Right kidney (tissue), 1 donor: ENCODE measurements around the gene NEUROG1.
"Not testable (repeated sequence)": the region's sequence is repeated elsewhere in the genome, so short reads cannot be mapped to it uniquely, and the experiment has no call there.

Experiments used
- DNase-seq: peaks from one replicate; pipeline ENCODE4 v3.0.0-alpha.2; 2016

NEUROG1 gene

DNA sequence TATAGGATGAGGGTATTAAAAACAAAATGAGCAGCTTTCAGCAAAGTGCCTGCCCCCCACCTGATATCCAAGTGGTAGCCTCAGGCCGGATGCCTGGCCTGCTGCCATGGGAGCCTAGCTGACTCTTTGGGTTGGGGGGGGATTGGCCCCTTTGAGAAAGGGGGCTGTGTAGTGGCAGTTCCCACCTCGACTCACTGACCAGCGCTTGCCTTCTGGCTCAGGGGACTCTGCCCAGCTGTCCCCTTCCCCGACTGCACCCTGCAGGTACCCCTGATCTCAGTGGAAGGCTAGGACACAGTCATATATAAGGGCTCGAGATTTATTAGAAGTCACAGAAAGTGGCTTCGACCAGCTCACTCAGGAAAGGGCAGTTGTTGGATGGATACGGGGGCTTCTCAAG, 1.5 kb upstream of the NEUROG1 start:
- no peak for DNase-seq

DNA sequence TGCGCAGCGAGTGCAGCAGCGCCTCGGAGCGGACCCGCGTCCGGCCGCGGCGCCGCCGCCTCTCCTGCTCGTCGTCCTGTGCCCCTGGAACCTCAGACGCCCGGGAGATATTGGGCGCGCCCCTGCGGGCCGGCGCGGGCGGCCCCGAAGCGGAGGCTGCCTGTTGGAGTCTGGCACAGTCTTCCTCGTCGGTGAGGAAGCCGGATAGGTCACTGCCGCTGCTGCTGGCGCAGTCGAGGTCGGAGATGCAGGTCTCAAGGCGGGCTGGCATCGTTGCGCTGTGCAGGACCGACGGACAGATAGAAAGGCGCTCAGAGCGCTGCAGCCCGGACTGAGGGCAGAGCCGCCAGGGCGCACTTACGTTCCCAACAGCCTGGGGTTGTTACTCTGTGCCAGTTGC, 344 bp downstream of the NEUROG1 start:
- peak; percentile 71 for DNase-seq

DNA sequence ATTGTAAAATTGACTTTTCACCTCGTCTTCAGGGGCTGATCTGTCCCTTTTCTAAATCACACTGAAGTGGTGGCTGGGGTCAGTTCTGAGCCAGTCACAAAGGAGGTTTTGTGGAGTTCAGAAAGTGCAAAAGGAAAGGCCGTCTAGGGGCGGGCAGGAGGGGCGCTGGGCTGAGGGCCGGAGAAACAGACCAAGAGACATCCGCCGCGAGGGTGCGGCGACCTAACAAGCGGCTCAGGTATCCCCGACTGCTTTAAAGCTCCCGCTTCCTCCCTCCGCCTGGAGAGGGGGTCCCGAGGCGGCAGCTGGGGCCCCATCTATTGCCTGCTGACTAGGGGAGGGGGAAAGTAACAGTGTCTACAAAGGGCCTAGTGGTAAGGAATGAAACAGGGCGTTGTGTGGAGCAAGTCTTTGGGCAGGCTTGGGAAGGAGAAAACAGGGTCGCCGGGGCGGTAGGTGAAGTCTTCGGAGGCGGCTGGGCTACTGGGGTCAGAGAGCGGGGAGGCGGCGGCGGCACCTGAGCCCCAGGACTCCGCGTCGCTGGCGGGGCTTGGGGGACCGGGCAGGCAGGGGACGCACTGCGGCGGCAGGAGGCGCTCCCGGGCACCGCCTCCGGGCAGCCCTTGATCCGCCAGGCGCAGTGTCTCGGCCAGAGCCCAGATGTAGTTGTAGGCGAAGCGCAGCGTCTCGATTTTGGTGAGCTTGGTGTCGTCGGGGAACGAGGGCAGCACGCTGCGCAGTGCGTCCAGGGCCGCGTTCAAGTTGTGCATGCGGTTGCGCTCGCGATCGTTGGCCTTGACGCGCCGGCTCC, 950 bp downstream of the NEUROG1 start:
- DNase-seq, result peak; percentile 37

DNA sequence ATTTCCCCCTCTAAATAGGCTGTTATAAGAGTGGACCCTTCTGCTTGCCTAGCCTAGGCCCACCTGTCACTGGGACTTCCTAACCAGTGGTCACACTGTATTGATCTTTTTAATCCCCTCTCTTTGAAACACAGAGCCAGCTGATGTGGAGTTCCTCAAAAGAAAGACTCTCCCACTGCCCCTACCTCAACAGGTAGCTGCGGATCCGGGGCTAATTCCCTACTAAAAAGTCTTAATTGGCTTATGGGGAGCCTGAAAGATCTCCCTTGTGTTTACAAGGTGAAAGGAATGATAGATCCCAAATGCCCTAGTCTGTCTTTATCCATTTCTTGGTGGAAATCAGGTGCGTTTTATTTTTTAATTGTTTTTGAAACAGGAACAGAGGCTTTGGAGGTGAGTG, 2.0 kb downstream of the NEUROG1 start:
- DNase-seq, result no peak

DNA sequence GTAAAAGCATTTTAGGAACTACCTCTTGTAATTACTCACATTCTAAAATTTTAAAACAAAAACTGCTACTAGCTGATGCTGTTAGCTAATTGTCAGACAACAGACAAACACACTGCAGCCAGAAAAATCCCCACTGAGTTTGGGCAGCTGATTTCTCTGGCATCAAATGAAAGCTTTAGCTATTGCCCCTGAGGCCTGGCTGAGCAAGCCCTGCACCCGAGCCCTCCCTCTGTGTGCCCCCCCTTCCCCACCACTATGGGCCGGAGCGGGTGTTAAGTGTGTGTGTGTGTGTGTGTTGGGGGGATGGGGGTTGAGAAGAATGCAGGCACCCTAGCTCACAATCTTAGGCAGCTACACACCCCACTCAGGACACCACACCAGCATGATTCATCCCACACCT, 2.4 kb downstream of the NEUROG1 start:
- DNase-seq, result no peak

DNA sequence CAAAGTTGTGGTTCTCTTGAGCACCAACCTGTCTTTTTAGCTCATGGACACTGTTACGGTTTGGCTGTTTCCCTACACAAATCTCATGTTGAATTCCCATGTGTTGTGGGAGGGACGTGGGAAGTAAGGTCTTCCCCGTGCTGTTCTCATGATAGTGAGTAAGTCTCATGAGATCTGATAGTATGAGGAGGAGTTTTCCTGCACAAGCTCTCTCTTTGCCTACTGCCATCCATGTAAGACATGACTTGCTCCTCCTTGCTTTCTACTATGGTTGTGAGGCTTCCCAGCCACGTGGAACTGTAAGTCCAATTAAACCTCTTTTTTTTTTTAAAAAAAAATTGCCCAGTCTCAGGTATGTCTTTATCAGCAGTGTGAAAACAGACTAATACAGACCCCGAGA, 6.2 kb downstream of the NEUROG1 start:
- DNase-seq, result not testable (repeated sequence)

DNA sequence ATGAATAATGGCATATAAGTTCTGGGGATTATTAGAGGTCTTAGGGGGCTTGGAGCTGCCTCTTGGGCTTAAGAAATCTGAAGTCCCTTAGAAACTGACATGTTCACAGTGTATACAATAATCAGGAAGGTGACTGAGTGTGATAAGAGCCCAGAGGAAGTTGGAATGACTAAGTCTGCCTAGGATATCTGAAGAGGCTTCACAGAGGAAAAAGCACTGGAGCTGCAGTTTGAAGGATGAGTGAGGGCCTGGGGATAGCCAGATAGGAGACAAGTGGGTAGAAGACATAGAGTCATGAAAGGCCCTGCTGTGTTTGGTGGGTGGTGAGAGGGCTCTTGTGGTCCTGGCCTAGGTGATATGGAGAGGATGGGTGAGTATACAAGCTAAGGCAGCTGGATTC, 8.8 kb downstream of the NEUROG1 start:
- no peak for DNase-seq

DNA sequence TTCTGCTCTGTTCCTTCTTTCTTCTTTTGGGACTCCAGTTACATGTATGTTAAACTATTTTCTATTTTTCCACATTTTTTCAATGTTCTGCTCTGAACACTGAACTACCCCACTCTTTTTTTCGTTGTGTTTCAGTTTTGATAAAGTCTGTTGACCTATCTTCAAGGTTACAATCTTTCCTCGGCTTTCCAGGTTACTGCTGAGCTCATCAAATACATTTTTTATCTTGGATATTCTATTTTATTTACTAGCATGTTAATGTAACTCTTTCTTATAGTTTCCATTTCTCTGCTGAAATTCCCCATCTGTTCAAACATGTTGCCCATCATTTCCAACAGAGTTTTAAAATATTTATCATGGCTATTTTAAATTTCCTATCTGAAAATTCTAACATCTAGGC, 13.8 kb downstream of the NEUROG1 start:
- no peak for DNase-seq

DNA sequence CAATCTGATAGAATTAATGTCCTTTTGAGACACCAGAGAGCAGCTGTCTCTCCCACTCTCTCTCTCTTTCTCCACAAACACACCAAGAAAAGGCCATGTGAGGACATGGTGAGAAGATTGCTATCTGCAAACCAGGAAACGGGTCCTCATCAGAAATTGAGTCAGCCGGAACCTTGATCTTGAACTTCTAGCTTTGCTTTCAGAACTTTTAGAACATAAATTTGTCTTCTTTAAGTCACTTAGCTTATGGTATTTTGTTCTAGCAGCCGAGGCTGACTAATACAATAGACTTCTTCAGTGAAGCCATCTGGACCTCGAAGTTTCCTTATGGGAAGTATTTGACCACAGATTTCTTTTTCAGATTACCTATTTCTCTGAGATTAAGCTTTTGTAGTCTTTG, 18.1 kb downstream of the NEUROG1 start:
- DNase-seq, result no peak

DNA sequence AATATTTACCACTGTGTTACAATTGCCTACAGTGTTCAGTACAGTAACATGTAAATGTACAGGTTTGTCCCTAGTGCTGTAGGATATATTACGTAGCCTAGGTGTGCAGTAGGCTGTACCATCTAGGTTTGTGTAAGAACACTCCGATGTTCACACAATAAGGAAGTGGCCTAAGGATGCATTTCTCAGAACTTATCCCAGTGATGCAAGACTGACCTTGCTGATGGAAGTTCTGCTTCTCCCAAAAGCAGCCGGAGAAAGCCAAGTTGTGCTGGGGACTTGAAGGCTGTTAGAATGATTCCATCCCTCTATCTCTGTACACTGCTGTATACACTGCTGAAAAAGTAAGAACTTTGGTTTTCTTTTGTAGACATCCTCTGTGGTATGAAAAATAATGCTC, 21.6 kb downstream of the NEUROG1 start:
- no peak for DNase-seq

DNA sequence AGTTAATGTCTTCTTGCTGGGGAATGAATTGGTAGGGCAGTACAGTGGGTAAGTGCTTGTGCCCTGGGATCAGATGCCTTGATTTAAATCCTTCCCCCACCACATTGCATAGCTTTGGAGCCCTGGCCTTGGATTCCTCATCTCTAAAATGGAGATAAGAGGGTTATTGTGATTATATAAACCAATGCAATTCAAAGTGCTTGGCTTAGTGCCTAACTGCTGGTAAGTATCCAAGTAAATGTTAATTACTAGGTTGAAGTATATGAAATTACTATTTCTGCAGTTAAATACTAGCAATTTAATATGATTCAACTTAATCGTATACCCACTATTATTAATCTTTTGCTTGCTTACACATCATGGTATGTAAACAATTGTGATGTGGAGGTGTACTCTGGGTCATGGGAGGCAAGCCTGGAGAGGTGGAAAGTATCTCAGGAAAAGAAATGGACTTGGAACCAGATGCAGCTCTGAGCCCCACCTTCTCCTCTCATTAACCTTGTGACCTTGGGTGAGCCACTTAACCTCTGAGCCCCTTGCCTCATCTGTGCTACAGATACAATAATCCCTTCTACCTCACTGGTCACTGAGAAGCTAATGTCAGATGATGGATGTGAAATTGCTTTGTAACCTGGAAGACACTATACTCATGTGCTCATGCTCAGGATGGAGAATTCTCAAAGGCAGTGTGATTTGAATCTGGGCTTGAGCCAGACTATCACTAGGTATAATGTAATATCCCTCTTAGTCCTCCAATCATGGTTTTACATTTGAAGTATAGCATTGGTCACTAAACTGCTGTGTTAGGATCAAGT, 23.8 kb downstream of the NEUROG1 start:
- DNase-seq, result no peak

DNA sequence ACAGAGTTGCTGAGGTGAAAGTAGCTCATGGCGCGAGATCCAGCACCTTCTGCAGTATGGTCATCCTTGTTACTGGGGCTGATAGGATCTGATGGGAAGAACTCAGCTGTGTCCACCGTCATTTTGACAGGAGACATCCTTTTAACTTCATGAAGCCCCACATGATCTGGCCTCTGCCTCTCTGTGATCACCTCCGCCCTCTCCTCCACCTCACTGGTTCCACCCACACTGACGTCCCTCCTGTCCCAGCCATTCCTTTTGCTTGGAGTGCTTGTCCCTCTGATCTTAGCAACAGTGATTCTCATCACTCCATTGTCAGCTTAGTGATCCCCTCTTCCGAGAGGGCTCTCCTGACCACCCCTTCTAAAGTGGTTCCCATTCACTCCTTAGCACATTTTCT, 25.8 kb downstream of the NEUROG1 start:
- DNase-seq, result no peak

DNA sequence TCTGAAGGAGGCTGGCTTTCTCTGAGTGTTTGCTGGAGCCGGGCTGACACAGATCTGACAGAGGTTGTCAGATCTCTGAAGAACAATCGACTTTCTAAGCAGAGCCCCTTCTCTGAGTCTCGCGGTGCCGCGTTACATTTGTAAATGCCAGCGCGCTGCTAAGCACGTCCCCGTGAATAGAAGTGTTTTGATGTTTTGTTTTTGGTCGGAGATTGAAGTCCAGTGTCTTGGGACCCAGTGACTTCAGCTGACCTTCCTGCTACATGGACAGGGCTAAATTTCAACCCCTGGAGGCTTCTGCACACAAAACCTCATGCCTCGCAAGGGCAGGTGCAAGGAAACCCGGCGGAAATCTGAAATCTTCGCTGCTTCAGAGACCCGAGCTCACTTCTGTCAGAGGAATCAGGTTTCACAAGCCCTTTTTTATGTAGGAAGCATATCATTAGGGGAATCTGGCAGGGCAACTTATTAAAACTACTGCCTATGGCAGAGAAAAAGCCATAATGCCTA, 27.2 kb downstream of the NEUROG1 start:
- peak; percentile 26 for DNase-seq

DNA sequence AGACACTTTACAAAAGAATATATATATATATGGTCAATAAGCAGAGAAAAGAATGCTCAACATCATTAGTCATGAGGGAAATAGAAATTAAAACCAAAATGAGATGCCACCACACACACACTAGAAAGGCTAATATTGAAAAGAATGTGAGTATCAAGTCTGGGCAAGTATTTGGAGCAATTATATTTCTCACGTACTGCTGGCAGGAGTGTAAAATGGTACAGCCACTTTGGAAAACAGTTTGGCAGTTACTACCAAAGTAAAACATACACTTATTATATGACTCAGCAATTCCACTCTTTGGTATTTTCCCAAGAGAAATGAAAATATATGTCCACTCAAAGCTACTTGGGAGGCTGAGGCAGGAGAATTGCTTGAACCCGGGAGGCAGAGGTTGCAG, 29.8 kb downstream of the NEUROG1 start:
- DNase-seq, result no peak

DNA sequence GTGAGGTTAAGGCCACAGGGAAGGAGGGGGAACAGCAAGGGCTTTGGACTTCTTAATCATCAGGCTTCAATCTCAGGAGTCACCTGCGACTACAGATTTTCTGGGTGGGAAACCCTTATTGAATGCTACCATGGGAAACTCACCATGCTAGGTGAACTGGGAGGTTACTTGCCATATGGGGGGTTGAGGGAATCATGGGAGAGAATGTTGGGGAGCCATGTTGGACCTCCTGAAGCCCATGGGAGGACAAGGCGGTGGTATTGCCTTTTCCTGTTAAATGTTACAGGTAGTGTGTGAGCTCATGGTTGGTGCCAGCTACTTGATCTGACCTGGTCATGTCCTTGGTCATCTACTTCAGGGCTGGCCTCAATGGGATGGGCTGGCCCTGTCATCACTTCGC, 31.4 kb downstream of the NEUROG1 start:
- DNase-seq, result no peak

DNA sequence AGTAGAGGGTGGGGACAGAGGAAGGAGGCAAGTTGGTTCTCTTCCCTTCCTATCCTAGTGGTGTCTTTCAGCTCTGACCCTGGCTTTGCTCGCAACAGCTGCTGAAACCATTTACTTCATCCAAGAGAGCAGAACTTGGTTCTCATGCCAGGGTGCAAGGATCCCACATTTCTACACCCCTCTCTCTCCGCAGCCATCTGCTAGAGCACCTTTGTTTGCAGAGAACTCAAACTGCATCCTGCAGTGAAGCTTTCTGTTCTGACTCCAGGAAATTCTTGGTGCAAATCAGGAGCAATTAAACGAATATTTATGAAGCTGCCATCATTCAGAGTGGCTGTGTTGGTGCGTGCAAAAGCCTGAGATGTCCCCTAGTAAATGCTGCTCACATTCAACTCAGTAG, 31.9 kb downstream of the NEUROG1 start:
- DNase-seq, result no peak

DNA sequence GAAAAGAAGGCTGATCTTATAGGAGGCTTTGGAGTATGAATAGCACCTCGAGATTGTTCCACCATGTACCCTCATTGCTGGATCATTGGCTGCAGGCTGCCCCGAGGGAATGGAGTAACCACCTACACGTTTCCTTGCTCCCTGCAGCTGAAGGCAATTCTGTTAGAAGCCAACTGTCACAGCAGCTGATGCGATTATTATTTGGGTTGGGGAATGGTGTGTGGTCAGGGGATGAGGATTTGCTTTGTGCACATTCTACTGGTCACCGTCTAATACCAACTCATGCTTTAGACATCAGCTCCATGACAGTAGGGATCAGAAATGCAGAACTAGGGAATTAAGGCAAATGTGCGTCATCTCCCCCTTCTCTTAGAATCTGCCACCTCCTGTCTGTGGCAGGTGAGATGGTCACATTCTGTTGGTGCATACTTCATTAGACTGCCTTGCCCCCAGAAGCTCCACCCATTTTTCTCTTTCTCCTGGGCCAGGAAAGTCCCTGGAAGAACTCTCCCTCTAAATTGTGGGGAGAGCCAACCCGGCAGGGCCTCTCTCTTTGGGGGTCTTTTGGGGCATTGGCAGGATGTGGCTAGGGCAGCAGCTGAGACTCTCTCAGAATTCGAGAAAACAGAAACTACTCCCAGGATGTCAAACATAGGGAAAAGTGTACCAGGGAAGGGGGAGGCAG, 32.8 kb downstream of the NEUROG1 start:
- no peak for DNase-seq

DNA sequence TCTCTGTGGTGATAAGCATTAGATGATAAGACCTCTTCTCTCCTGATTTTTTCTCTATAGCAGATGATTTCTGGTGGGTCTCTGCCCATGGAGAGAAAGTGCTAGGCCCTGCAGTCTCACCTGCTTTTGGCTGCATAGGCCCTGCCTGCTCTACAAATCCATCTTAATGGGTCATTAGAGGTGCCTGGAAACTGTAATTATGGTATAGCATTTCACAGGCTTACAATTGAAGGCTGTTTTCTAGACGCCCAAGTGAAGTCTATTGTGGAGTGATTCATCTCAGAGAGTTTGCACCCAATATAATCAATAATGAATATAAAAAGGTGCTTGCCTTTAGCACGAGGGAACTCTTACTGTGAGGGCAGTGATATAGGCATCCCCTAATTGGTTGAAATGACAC, 33.8 kb downstream of the NEUROG1 start:
- no peak for DNase-seq

DNA sequence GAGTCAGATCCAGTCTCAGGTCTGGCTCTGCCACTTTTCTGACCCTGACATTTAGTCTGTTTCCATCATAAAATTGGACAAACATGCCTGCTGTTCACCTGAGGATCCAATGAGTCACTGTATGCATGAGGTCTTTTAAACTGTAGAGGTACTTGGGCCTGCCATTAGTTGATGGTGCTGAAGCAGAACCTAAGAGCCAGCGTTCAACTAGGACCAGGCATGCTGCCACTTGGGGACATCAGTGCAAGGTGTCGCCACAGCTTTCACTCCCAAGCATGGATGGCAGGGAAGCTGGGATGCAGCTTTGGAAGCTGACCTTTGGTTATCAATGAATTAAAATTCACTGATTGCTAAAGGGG, 37.1 kb downstream of the NEUROG1 start:
- DNase-seq, result no peak

DNA sequence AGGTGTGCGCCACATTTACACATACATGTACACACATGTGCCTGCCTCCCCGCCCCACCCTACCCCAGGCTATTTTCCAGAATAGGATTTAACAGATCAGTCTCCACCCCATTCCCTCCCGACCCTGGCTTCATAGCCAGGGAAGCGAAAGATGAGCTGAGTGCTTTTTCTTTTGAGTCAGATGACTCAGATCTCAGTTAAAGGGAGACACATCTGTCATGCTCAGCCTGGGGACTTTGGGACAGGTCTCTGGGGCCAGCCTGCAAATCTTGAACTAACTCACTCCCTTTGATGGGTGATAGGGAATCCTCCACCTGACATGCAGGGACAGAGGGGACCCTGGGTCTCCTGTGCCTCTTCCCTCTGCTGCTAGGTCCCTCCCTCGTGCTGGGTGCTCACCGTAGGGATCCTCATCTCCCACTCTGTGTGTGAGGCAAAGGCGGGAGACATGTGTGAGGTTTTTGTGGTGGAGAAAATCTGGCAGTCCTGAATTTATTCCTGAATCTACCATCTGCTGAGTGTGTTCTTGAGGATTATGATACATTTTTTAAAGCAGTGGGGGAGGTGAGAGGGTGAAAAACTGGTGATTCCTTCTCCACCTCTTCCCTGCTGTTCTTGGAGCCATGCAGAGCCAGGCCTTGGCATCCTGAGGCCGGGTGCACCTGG, 37.7 kb downstream of the NEUROG1 start:
- no peak for DNase-seq

DNA sequence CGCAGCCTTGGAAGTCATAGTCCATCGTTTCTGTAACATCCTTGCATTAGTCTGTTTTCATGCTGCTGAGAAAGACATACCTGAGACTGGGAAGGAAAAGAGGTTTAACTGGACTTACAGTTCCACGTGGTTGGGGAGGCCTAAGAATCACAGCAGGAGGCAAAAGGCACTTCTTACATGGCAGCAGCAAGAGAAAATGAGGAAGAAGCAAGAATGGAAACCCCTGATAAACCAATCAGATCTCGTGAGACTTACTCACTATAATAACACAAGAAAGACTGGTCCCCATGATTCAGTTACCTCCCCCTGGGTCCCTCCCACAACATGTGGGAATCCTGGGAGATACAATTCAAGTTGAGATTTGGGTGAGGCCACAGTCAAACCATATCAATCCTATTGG, 40.2 kb downstream of the NEUROG1 start:
- not testable (repeated sequence) for DNase-seq

DNA sequence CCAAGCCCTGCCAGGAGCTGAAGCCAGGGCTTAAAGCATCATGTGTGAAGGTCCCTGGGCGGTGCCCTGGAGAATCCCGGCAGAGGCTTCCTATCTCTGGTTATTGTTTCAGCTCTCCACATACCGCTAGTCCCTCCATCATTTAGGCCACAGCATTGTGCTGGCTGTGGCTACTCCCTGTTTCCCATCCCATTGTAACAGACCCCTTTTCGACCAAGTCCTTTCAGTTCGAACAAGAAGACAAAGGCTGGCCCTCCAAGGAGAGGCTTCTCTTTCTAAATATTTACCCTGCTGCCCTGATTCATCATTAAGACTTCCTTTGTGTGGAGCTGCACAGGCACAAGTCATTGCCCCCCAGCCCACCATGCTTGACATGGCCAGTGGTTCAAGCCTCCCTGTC, 41.6 kb downstream of the NEUROG1 start:
- DNase-seq, result no peak
